ENCODE data around the gene HNRNPL. TPM values are rescaled to one million over a fixed set of nuclear protein-coding genes. Genes with fewer than 3 reads are reported as not detected.

The HNRNPL gene
- total and polyA plus RNA-seq, 9 of the 15 experiments (the other 6 are each of a cell fraction or from before 2014, with no cell fraction given) = 39.5 to 610 (median 299) TPM

GRCh38 chr19:38870612-38871011 lies 20.8 kb upstream of the HNRNPL start:
- intact Hi-C loops (cut with micrococcal nuclease) (no loop called here), in situ Hi-C loops (cut with MboI) (no loop called here)
- no peak overlapping the region for H3K4me3 ChIP-seq
- H2AFZ ChIP-seq (ENCODE audit: low read depth, low read length) = no peak overlapping the region
- no peak overlapping the region for H3K27ac ChIP-seq (ENCODE audit: extremely low read depth, low read depth, low read length)
- FAIRE-seq (no peak), DNase-seq (ENCODE audit: extremely low read depth in 1 of 4, low spot score in 3 of 4) (no peak), ATAC-seq (no peak)
- no peaks in the 10 kb centered on the region for H3K9me3 ChIP-seq (replicated peaks; ENCODE audit: control insufficient read depth, insufficient read depth, low read depth, low read length)
- no TSS peak for BruUV-seq (replicated peaks)
- CTCF ChIA-PET (ENCODE audit: low intra/inter-chr PET ratio) = no interaction called here
- peaks cover 0 to 27% of the 10 kb centered on the region in 2 experiments; a peak in 2 of 5 replicates for H3K4me1 ChIP-seq (replicated peaks in 1 of 2; ENCODE audit: control insufficient read depth in 2 of 2, insufficient read depth in 2 of 2, low read length in 2 of 2)
- no peaks in the 10 kb centered on the region for H3K36me3 ChIP-seq (ENCODE audit: control insufficient read depth, insufficient read depth, low read length)
- 82% methylated on average over 19 of the region's 19 CpGs for WGBS (ENCODE audit: insufficient coverage, low coverage, missing lambda C conversion rate)
- H3K27me3 ChIP-seq (ENCODE audit: control insufficient read depth in 2 of 2, insufficient read depth in 2 of 2, low read length in 2 of 2) = no peaks in the 10 kb centered on the region
- no peaks in the 10 kb centered on the region for H4K20me1 ChIP-seq (replicated peaks; ENCODE audit: control insufficient read depth, insufficient read depth, low read length)
- no peak overlapping the region for H3K9ac ChIP-seq (ENCODE audit: insufficient read depth in 1 of 2, low read depth in 2 of 2, low read length in 2 of 2)
- H3K79me2 ChIP-seq (ENCODE audit: control insufficient read depth, insufficient read depth, low read length) = no peaks in the 10 kb centered on the region
- H3K9me1 ChIP-seq (ENCODE audit: control insufficient read depth, insufficient read depth, low read length) = no peaks in the 10 kb centered on the region
- POLR2A ChIA-PET = no interaction called here
- no peak overlapping the region for H3K4me2 ChIP-seq (ENCODE audit: insufficient read depth, low read length)
- TF ChIP-seq HEY1 (CRISPR knock-in tag; IDR thresholded peaks at IDR 0.05; ENCODE audit: borderline replicate concordance) (no peak), ZNF717 (CRISPR knock-in tag; IDR thresholded peaks at IDR 0.05) (no peak), BCLAF1 (IDR thresholded peaks at IDR 0.05; ENCODE audit: borderline replicate concordance in 1 of 2, control insufficient read depth in 1 of 2, low read depth in 2 of 2, low read length in 1 of 2) (no peak), RB1 (IDR thresholded peaks at IDR 0.05; ENCODE audit: low read depth) (no peak), FOXP1 (CRISPR knock-in tag; IDR thresholded peaks at IDR 0.05) (no peak), MAFK (IDR thresholded peaks at IDR 0.05; ENCODE audit: low read length) (no peak), MLLT1 (IDR thresholded peaks at IDR 0.05) (no peak), ESRRB (CRISPR knock-in tag; IDR thresholded peaks at IDR 0.05; ENCODE audit: borderline replicate concordance) (no peak), RAD51 (IDR thresholded peaks at IDR 0.05; ENCODE audit: borderline replicate concordance, low read depth) (no peak), DLX4 (CRISPR knock-in tag; IDR thresholded peaks at IDR 0.05) (no peak), ZNF766 (CRISPR knock-in tag; conservative IDR thresholded peaks at IDR 0.05) (no peak), DNMT1 (IDR thresholded peaks at IDR 0.05) (no peak), HOMEZ (CRISPR knock-in tag; IDR thresholded peaks at IDR 0.05) (no peak), UBTF (IDR thresholded peaks at IDR 0.05; ENCODE audit: borderline replicate concordance in 1 of 2, low read depth in 2 of 2, low read length in 2 of 2) (no peak)
